Smooth muscle cell (in vitro differentiated cells): Measurements from ENCODE around the gene USP20. TPM values are rescaled to one million over a fixed set of nuclear protein-coding genes. Genes with fewer than 3 reads are reported as not detected.

Source experiments
- DNase-seq: peaks from one replicate; lab custom pipeline; 2025; ENCODE audit not compliant: unreplicated experiment; lab: John Stamatoyannopoulos, UW
- H2AFZ ChIP-seq: fragments of 200-600 bp; sonication (generic); 2 replicates; pipeline ENCODE4 v1.6.0; 2016; ENCODE audit warnings: antibody characterized with exemption, low read depth, mild to moderate bottlenecking
- H3F3A ChIP-seq: fragments of 200-600 bp; sonication (generic); 2 replicates; pipeline ENCODE4 v1.6.0; 2017; ENCODE audit warnings: antibody characterized with exemption, low read depth
- H3K27ac ChIP-seq: fragments of 200-600 bp; sonication (generic); 2 replicates; pipeline ENCODE4 v1.5.1; 2016; ENCODE audit warnings: low read depth, mild to moderate bottlenecking
- H3K27me3 ChIP-seq: fragments of 200-600 bp; sonication (generic); 2 replicates; pipeline ENCODE4 v1.6.1; 2016; ENCODE audit warnings: low read depth, mild to moderate bottlenecking
- H3K36me3 ChIP-seq: fragments of 200-600 bp; sonication (generic); 2 replicates; pipeline ENCODE4 v1.5.1; 2016; ENCODE audit warnings: low read depth
- H3K4me1 ChIP-seq: fragments of 200-600 bp; sonication (generic); 2 replicates; pipeline ENCODE4 v1.5.1; 2016; ENCODE audit warnings: low read depth
- H3K4me2 ChIP-seq: fragments of 200-600 bp; sonication (generic); 2 replicates; pipeline ENCODE4 v1.6.0; 2016; ENCODE audit warnings: mild to moderate bottlenecking
- H3K4me3 ChIP-seq: fragments of 200-600 bp; sonication (generic); 2 replicates; pipeline ENCODE4 v1.5.1; 2016; ENCODE audit warnings: mild to moderate bottlenecking
- H3K79me2 ChIP-seq: fragments of 200-600 bp; sonication (generic); 2 replicates; pipeline ENCODE4 v1.6.0; 2016; ENCODE audit warnings: low read depth, mild to moderate bottlenecking
- H3K9ac ChIP-seq: fragments of 200-600 bp; sonication (generic); 2 replicates; pipeline ENCODE4 v1.6.0; 2016; ENCODE audit warnings: low read depth
- H3K9me3 ChIP-seq: fragments of 200-600 bp; sonication (generic); replicated peaks from 2 replicates; pipeline ENCODE4 v1.5.1; 2016; ENCODE audit warnings: low read depth
- H4K20me1 ChIP-seq: fragments of 200-600 bp; sonication (generic); 2 replicates; pipeline ENCODE4 v1.6.0; 2016; ENCODE audit warnings: low read depth
- CTCF ChIP-seq: fragments of 200-600 bp; sonication (generic); IDR thresholded peaks from 2 replicates; pipeline ENCODE4 v1.5.1; 2017; ENCODE audit warnings: borderline replicate concordance, mild to moderate bottlenecking, antibody characterized with exemption; ENCODE audit not compliant: insufficient read depth, poor library complexity, severe bottlenecking
- WGBS: methylation state at CpG from one replicate; pipeline ENCODE4 v1.1.7; 2016; ENCODE audit warnings: low lambda C conversion rate; 5-methylcytosine and 5-hydroxymethylcytosine counted together
- polyA plus RNA-seq: library from polyadenylated mRNA; unstranded; fragments of >200 nt; fragmentation: Nextera tagmentation; extraction: Ambion mirVana; gene quantifications from 2 replicates; pipeline ENCODE4 v1.2.1, GENCODE V29; 2016
- total RNA-seq: library from RNA; depleted of rRNA; stranded (reverse); fragments of >200 nt; gene quantifications from 2 replicates; pipeline ENCODE4 v1.2.3, GENCODE V29; 2014

Gene USP20
- total and polyA plus RNA-seq, 2 experiments from 2014 or later = 14.6 to 29.7 TPM

GRCh38 chr9:129906298-129906697, 71.0 kb downstream of the USP20 start:
- DNase-seq = no peak
- Histone ChIP-seq H2AFZ (no peak overlapping the region), H3K36me3 (peaks cover 7% of the 10 kb centered on the region), H3K4me2 (no peak overlapping the region), H3K4me1 (no peaks in the 10 kb centered on the region), H3K4me3 (no peak overlapping the region), H3K27me3 (no peaks in the 10 kb centered on the region), H3K9me3 (no peaks in the 10 kb centered on the region), H3K79me2 (no peaks in the 10 kb centered on the region), H4K20me1 (no peaks in the 10 kb centered on the region), H3K9ac (no peak overlapping the region), H3K27ac (no peak overlapping the region), H3F3A (peaks cover 12% of the 10 kb centered on the region)
- WGBS = 100% methylated on average over 4 of the region's 4 CpGs
- TF ChIP-seq CTCF = no peak

- no peaks in the 10 kb centered on the region for H3K9me3 ChIP-seq
- H3K79me2 ChIP-seq = no peaks in the 10 kb centered on the region
- no peak overlapping the region for H2AFZ ChIP-seq
- H3K27ac ChIP-seq = no peak overlapping the region
- no peaks in the 10 kb centered on the region for H3K4me1 ChIP-seq
- no peak for TF ChIP-seq CTCF
- H3K9ac ChIP-seq = no peak overlapping the region
- no peaks in the 10 kb centered on the region for H3K27me3 ChIP-seq
- no peak overlapping the region for H3K4me3 ChIP-seq
- H3F3A ChIP-seq = peaks cover 14% of the 10 kb centered on the region
- DNase-seq = no peak
- H3K4me2 ChIP-seq = no peak overlapping the region
- 97% methylated on average over 4 of the region's 4 CpGs for WGBS
- H4K20me1 ChIP-seq = no peaks in the 10 kb centered on the region
- H3K36me3 ChIP-seq = peaks cover 7% of the 10 kb centered on the region
These were observed 71.9 kb downstream of the USP20 start for GRCh38 chr9:129907201-129907600.

GRCh38 chr9:129908906-129909305, 73.6 kb downstream of the USP20 start:
- no peaks in the 10 kb centered on the region for H4K20me1 ChIP-seq
- no peak overlapping the region for H2AFZ ChIP-seq
- 73% methylated on average over 4 of the region's 4 CpGs for WGBS
- H3K9ac ChIP-seq = no peak overlapping the region
- no peaks in the 10 kb centered on the region for H3K36me3 ChIP-seq
- H3K9me3 ChIP-seq = no peaks in the 10 kb centered on the region
- H3K27me3 ChIP-seq = no peaks in the 10 kb centered on the region
- peaks cover 14% of the 10 kb centered on the region for H3F3A ChIP-seq
- no peak overlapping the region for H3K27ac ChIP-seq
- no peak overlapping the region for H3K4me2 ChIP-seq
- no peak overlapping the region for H3K4me3 ChIP-seq
- DNase-seq = no peak
- no peaks in the 10 kb centered on the region for H3K79me2 ChIP-seq
- TF ChIP-seq CTCF = no peak
- H3K4me1 ChIP-seq = no peaks in the 10 kb centered on the region

- H3K36me3 ChIP-seq = no peaks in the 10 kb centered on the region
- no peaks in the 10 kb centered on the region for H3K27me3 ChIP-seq
- no peak overlapping the region for H2AFZ ChIP-seq
- H3K4me3 ChIP-seq = no peak overlapping the region
- H3K4me1 ChIP-seq = no peaks in the 10 kb centered on the region
- no peaks in the 10 kb centered on the region for H4K20me1 ChIP-seq
- no peaks in the 10 kb centered on the region for H3K9me3 ChIP-seq
- H3K27ac ChIP-seq = peak overlapping the region; percentile 76
- WGBS = 85% methylated on average over 9 of the region's 9 CpGs
- peak overlapping the region; percentile 35 for H3K9ac ChIP-seq
- H3F3A ChIP-seq = peaks cover 14% of the 10 kb centered on the region
- peak overlapping the region; percentile 48 for H3K4me2 ChIP-seq
- no peaks in the 10 kb centered on the region for H3K79me2 ChIP-seq
- no peak for TF ChIP-seq CTCF
- no peak for DNase-seq
These were observed 74.6 kb downstream of the USP20 start for GRCh38 chr9:129909851-129910250.
